Thyroid gland (tissue), 4 donors: ENCODE results near the gene BEST4. TPM values are rescaled to one million over a fixed set of nuclear protein-coding genes. Genes with fewer than 3 reads are reported as not detected.

Experiments used
- DNase-seq, 2 donors: peaks; one replicate each; pipeline ENCODE4 v3.0.0-alpha.2; 2019
- H3K27ac ChIP-seq, 3 donors: fragments of 200-600 bp; sonication (generic); 1 replicate in 2 of 3; 2 replicates in 1 of 3; pipeline ENCODE4 v1.5.1; 2016 to 2019; ENCODE audit warnings: mild to moderate bottlenecking in 1 of 3, moderate library complexity in 1 of 3
- H3K27me3 ChIP-seq: fragments of 200-600 bp; sonication (generic); one replicate; pipeline ENCODE4 v1.5.1; 2019
- H3K36me3 ChIP-seq, 2 donors: fragments of 200-600 bp; sonication (generic); one replicate each; pipeline ENCODE4 v1.5.1; 2016 to 2019
- H3K4me1 ChIP-seq, 2 donors: fragments of 200-600 bp; sonication (generic); one replicate each; pipeline ENCODE4 v1.5.1; 2017 to 2019
- H3K4me3 ChIP-seq, 3 donors: fragments of 200-600 bp; sonication (generic); replicated peaks in 1 of 3; 1 replicate in 2 of 3; 2 replicates in 1 of 3; pipeline ENCODE4 v1.5.1; 2016; ENCODE audit warnings: mild to moderate bottlenecking in 1 of 3
- H3K9me3 ChIP-seq: fragments of 200-600 bp; sonication (generic); one replicate; pipeline ENCODE4 v1.5.1; 2017
- POLR2A ChIP-seq, 2 donors: fragments of 450-650 bp; IDR thresholded peaks; one replicate each; pipeline ENCODE4 v1.6.1; 2017; ENCODE audit warnings: antibody characterized with exemption in 2 of 2, mild to moderate bottlenecking in 2 of 2, moderate library complexity in 1 of 2
- WGBS, 2 donors: methylation state at CpG; one replicate each; pipeline ENCODE4 v1.1.5; 2017; 5-methylcytosine and 5-hydroxymethylcytosine counted together
- intact Hi-C: fragments of 100-400 bp; cut with DNase I; formaldehyde crosslinking; loops from one replicate; pipeline ENCODE4 v1.15.1; 2023
- total RNA-seq, 4 donors: library from RNA; depleted of rRNA; stranded (reverse); fragments of >200 nt; gene quantifications; one replicate each; pipeline ENCODE4 v1.2.3, GENCODE V29; 2016
- TF ChIP-seq, protein P1 (sequence below), 6 experiments: fragments of 200-600 bp in 3 of 6; fragments of 450-650 bp in 3 of 6; sonication (generic) in 3 of 6; IDR thresholded peaks; one replicate each; pipeline ENCODE4 v1.5.1; 2016 to 2019; ENCODE audit warnings: antibody characterized with exemption in 6 of 6, mild to moderate bottlenecking in 2 of 6, inconsistent platforms in 1 of 6, moderate library complexity in 1 of 6

The BEST4 gene
- total RNA-seq, 4 donors from 2014 or later: 0.42 to 0.56 TPM; not detected in 2

DNA sequence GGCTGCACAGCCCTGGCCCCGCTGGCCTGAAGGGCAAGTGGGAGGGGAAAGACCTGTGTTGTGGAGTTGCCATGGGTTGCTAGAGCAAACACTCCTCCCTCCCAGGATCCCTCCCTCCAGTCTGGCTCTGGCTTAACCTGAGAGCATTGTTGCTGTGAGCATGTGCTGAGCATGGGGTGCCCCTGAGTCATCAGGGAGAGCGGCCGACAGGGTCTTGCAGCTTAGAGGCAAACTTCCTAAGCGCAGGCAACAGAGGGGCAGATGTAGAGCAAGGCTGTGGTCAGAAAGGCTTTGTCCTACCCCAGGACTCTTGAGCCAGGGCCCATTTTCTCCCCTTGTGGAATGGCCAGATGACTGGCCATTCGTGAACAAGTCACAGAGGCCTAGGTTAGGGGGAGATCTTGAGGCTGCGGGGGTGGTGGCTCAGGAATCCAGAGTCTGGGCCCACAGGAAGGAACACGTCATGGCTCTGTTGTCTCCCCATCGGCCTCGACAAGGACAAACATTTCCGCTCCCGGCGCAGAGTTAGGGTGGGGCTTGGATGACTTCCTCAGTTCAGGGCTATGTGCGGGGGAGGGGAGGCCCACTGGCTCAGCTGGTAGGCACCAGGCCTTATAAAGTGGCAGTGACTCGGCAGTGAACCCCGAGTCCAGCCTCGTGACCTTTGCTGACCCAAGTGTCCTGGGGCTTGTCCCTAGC, 19.5 kb upstream of the BEST4 start:
- Histone ChIP-seq H3K27ac (peak overlapping the region; percentile 97 to 100 (median 99)), H3K36me3 (peaks cover 20 to 21% of the 10 kb centered on the region in 2 donors), H3K4me1 (peaks cover 49 to 82% of the 10 kb centered on the region in 2 donors), H3K4me3 (no peak overlapping the region), H3K9me3 (no peaks in the 10 kb centered on the region), H3K27me3 (no peaks in the 10 kb centered on the region)
- peak in 1 of 2 donors; percentile 67 for TF ChIP-seq POLR2A (IDR thresholded peaks at IDR 0.05)
- TF ChIP-seq, protein P1, sequence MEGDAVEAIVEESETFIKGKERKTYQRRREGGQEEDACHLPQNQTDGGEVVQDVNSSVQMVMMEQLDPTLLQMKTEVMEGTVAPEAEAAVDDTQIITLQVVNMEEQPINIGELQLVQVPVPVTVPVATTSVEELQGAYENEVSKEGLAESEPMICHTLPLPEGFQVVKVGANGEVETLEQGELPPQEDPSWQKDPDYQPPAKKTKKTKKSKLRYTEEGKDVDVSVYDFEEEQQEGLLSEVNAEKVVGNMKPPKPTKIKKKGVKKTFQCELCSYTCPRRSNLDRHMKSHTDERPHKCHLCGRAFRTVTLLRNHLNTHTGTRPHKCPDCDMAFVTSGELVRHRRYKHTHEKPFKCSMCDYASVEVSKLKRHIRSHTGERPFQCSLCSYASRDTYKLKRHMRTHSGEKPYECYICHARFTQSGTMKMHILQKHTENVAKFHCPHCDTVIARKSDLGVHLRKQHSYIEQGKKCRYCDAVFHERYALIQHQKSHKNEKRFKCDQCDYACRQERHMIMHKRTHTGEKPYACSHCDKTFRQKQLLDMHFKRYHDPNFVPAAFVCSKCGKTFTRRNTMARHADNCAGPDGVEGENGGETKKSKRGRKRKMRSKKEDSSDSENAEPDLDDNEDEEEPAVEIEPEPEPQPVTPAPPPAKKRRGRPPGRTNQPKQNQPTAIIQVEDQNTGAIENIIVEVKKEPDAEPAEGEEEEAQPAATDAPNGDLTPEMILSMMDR (IDR thresholded peaks at IDR 0.05): no peak
- intact Hi-C loops: no loop called here
- WGBS, 2 donors: 11 to 12% methylated on average over 4 to 13 of the region's 16 CpGs
- DNase-seq: peak; percentile 96 to 97

DNA sequence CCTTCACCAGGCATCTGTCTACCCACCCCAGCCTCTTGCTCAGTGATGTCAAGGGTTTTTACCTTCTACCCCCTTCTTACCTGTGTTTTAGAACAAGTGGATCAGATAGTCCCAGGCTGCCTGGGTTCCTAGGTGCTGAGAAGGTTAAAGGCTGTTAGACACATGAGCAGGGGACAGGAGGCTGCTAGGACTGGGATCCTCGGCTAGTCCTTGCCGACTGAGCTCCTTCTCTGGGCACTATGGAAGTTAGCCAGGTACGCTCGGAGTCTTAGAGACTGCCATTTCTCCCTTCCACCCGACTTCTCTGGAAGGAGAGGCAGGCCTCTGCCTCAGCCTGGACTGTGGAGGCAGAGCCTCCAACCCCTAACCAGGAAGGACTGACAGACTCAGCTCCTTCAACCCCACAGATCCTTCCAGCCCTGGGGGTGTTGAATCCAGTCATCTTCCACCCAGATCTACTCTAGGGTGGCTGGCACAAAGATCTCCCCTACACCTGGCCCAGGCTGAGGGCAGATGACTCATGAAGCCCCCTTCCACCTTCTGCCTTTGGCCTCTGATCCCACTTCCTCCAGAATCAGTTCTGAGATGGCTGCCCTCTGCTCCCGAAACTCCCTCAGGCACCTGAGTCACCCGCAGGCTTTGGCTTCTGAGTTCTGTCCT, 18.9 kb upstream of the BEST4 start, which contains the start of gene DYNLT4:
Gene DYNLT4, minus strand, starts transcription at position 648 of the 660 bp plus-strand sequence. CDS start 683 bp downstream, outside the sequence.
- DNase-seq: no peak
- H3K36me3 ChIP-seq: peaks cover 20 to 22% of the 10 kb centered on the region in 2 donors
- H3K27ac ChIP-seq: peak within 1 kb of the TSS; percentile 97 to 100 (median 99)
- peaks cover 49 to 82% of the 10 kb centered on the region in 2 donors for H3K4me1 ChIP-seq
- 46 to 59% methylated on average over 7 of the region's 7 CpGs for WGBS, 2 donors
- H3K9me3 ChIP-seq: no peaks in the 10 kb centered on the region
- H3K27me3 ChIP-seq: no peaks in the 10 kb centered on the region
- TF ChIP-seq, protein P1 (IDR thresholded peaks at IDR 0.05): no peak
- TF ChIP-seq POLR2A (IDR thresholded peaks at IDR 0.05): no peak
- intact Hi-C loops: no loop called here
- peak within 1 kb of the TSS in 1 of 3 donors; percentile 16 for H3K4me3 ChIP-seq

DNA sequence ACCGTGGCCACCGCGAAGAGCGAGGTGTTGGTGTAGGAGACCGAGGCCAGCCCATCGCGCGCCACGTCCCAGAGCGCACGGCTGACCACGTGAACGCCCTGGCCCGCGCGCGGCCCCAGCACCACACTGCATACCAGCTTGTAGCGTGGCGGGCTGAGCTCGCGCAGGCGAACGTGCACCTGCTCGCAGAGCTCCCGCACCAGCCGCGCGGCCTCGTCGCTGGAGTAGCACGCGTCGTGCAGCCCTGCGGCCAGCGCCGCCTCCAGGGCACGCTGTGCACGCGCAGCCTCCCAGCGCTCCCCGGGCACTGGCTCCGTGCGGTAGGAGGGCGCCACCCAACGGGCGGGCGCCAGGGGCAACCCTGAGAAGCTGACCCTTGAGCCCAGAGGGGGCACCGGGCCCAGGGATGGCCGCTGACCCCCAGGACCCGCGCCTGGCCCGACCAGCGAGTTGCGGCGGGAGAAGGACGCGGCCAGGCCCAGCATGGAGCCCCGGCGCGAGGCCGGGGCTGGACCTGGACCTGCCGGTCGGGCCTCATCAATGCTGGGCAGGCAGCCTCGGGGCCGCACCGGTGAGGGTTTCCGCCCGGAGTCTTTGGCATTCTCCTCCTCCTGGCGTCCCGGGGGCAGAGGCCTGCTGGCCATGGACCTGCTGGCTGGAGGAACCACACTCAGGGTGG, 18.2 kb upstream of the BEST4 start:
- peaks cover 20 to 22% of the 10 kb centered on the region in 2 donors for H3K36me3 ChIP-seq
- DNase-seq: peak in 1 of 2 donors; percentile 4

DNA sequence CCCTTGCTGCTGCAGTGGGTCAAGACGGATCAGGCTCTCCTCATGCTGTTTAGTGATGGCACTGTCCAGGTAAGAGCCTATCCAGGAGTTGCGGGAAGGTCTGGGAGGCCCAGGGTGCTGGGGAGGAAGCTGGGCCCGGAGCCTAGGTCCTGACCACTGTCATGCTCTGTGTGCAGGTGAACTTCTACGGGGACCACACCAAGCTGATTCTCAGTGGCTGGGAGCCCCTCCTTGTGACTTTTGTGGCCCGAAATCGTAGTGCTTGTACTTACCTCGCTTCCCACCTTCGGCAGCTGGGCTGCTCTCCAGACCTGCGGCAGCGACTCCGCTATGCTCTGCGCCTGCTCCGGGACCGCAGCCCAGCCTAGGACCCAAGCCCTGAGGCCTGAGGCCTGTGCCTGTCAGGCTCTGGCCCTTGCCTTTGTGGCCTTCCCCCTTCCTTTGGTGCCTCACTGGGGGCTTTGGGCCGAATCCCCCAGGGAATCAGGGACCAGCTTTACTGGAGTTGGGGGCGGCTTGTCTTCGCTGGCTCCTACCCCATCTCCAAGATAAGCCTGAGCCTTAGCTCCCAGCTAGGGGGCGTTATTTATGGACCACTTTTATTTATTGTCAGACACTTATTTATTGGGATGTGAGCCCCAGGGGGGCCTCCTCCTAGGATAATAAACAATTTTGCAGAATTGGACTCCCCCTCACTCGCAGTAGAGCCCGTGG, 17.5 kb upstream of the BEST4 start:
- intact Hi-C loops: no loop called here
- 96 to 99% methylated on average over 16 to 17 of the region's 20 CpGs for WGBS, 2 donors
- TF ChIP-seq, protein P1 (IDR thresholded peaks at IDR 0.05): no peak
- no peak for TF ChIP-seq POLR2A (IDR thresholded peaks at IDR 0.05)
- Histone ChIP-seq H3K9me3 (no peaks in the 10 kb centered on the region), H3K27me3 (no peaks in the 10 kb centered on the region), H3K4me1 (peaks cover 50 to 73% of the 10 kb centered on the region in 2 donors), H3K27ac (peak overlapping the region in 2 of 3 donors; percentile 97 to 99), H3K4me3 (no peak overlapping the region), H3K36me3 (peaks cover 20 to 22% of the 10 kb centered on the region in 2 donors)
- no peak for DNase-seq

More for the DNA sequence above, 18.2 kb upstream of the BEST4 start:
- Histone ChIP-seq H3K27me3 (no peaks in the 10 kb centered on the region), H3K9me3 (no peaks in the 10 kb centered on the region), H3K27ac (peak overlapping the region; percentile 97 to 100 (median 99)), H3K4me1 (peaks cover 49 to 80% of the 10 kb centered on the region in 2 donors), H3K4me3 (no peak overlapping the region)
- WGBS, 2 donors: 92 to 95% methylated on average over 26 to 42 of the region's 70 CpGs
- TF ChIP-seq, protein P1 (IDR thresholded peaks at IDR 0.05): no peak
- no peak for TF ChIP-seq POLR2A (IDR thresholded peaks at IDR 0.05)
- intact Hi-C loops: no loop called here
